Activated gamma-delta T cell treated with Interleukin-2 at 50 U/mL for 16 hours (primary cell): Measurements from ENCODE around the gene AURKAIP1.
A peak's percentile ranks its signal among the peaks of the same experiment; 100 is the strongest.
"Not testable (repeated sequence)": the region's sequence is repeated elsewhere in the genome, so short reads cannot be mapped to it uniquely, and the experiment has no call there.

Source experiments
- DNase-seq: peaks from one replicate; pipeline ENCODE4 v3.0.0-alpha.2; 2020

The AURKAIP1 gene

GRCh38 chr1:1385339-1385738 is 10.3 kb upstream of the AURKAIP1 start:
- DNase-seq: not testable (repeated sequence)

- no peak for DNase-seq
Observed at GRCh38 chr1:1381294-1381693, 6.3 kb upstream of the AURKAIP1 start.

- no peak for DNase-seq
Observed at GRCh38 chr1:1380860-1381259, 5.9 kb upstream of the AURKAIP1 start.

GRCh38 chr1:1377540-1378205 is 2.7 kb upstream of the AURKAIP1 start:
- DNase-seq: no peak

GRCh38 chr1:1376551-1377226 is 1.7 kb upstream of the AURKAIP1 start:
- DNase-seq: no peak

- peak; percentile 6 for DNase-seq
Observed at GRCh38 chr1:1374589-1374928, 448 bp downstream of the AURKAIP1 start.

GRCh38 chr1:1373815-1374588 is 1.0 kb downstream of the AURKAIP1 start:
- DNase-seq: no peak

- DNase-seq: no peak
Observed at GRCh38 chr1:1373051-1373814, 1.8 kb downstream of the AURKAIP1 start.

GRCh38 chr1:1371746-1372711 is 3.0 kb downstream of the AURKAIP1 start:
- peak; percentile 78 for DNase-seq

- DNase-seq: peak; percentile 58
Observed at GRCh38 chr1:1371364-1371745, 3.7 kb downstream of the AURKAIP1 start.

GRCh38 chr1:1370771-1371300 is 4.2 kb downstream of the AURKAIP1 start:
- no peak for DNase-seq

GRCh38 chr1:1370094-1370493 is 4.9 kb downstream of the AURKAIP1 start:
- DNase-seq: not testable (repeated sequence)

GRCh38 chr1:1367315-1367714 is 7.7 kb downstream of the AURKAIP1 start:
- DNase-seq: no peak

GRCh38 chr1:1366699-1367066 is 8.3 kb downstream of the AURKAIP1 start:
- no peak for DNase-seq

- DNase-seq: no peak
Observed at GRCh38 chr1:1365875-1366698, 8.9 kb downstream of the AURKAIP1 start.

GRCh38 chr1:1364266-1364665 is 10.7 kb downstream of the AURKAIP1 start:
- DNase-seq: no peak

GRCh38 chr1:1361982-1362423 is 13.0 kb downstream of the AURKAIP1 start:
- no peak for DNase-seq

GRCh38 chr1:1361233-1361981 is 13.6 kb downstream of the AURKAIP1 start:
- DNase-seq: no peak

GRCh38 chr1:1360506-1361169 is 14.4 kb downstream of the AURKAIP1 start:
- no peak for DNase-seq
